ENCODE measurements around the gene DEGS2. TPM values are rescaled to one million over a fixed set of nuclear protein-coding genes. Genes with fewer than 3 reads are reported as not detected.
"Not testable (repeated sequence)": the region's sequence is repeated elsewhere in the genome, so short reads cannot be mapped to it uniquely, and the experiment has no call there.

DEGS2 gene
- total RNA-seq (under 1 TPM in 4 of 10 donors, not detected in 6; 0.04 to 0.20 (median 0.10) TPM), polyA plus RNA-seq (under 1 TPM in 1 of 2 donors, not detected in 1; 0.10 TPM)
- long read RNA-seq, donor 1: 0 reads
- long read RNA-seq, donor 2: 0 reads
- long read RNA-seq, donor 3: 0 reads

DNA sequence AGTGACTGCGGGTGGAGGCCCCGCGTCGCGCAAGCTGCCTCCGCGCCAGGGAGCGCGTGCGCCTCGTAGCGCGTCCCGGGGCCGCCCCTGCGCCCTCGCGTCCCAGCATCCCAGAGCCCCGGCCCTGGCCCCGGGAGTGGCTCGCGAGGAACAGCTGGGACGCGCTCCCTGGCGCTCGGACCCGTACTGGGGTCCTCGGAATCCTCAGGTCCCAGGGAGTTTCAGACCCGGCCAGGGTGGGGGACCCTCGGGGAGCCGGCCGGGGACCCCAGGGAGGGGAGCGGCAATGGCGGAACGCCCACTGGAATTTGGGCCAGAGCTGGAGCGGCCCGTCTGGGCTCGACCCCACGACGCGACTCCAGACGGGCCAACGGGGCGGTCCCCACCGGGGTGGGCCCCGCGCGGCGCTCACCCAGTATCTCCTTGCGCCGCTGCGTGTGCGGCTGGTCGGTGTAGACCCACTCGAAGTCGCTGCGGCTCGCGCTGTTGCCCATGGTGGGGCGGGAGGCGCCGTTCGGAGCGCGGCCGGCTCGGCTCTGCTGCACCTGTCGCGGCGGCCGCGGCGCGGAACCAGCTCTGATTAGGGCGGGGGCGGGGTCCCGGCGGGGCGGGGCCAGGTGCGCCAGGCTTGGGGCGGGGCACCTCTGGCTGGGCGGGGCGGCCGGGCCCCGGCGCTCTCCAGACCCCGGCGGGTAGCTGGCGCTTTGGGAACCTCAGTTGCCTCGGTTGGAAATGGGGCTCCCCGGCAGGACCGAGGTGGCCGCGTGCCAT is at the start of gene DEGS2:
Gene DEGS2, minus strand, starts transcription at position 552 of the 771 bp plus-strand sequence. Its CDS starts 58 bp downstream, at position 494.
- DNase-seq (no peak), ATAC-seq (peak in 4 of 8 donors; percentile 17 to 55 (median 27))
- Histone ChIP-seq H3K4me1 (peaks cover 0 to 16% (median 14%) of the 10 kb centered on the region in 9 donors), H3K4me3 (peak within 1 kb of the TSS; percentile 21 to 51 (median 40)), H3K36me3 (no peaks in the 10 kb centered on the region), H3K27ac (no peak within 1 kb of the TSS), H3K9me3 (peaks cover 0 to 10% (median 6%) of the 10 kb centered on the region in 11 donors), H3K27me3 (peaks cover 10 to 51% (median 47%) of the 10 kb centered on the region in 7 donors)
- 1% methylated on average over 85 to 94 of the region's 94 CpGs for WGBS, 2 donors
- no peak for TF ChIP-seq CTCF (IDR thresholded peaks at IDR 0.05)
- intact Hi-C loops (cut with DNase I): no loop called here

GRCh38 chr14:100208136-100208535 is 48.7 kb upstream of the DEGS2 start:
- H3K27me3 ChIP-seq; H3K4me1 ChIP-seq; H3K36me3 ChIP-seq; DNase-seq; ATAC-seq; H3K27ac ChIP-seq; H3K9me3 ChIP-seq; H3K4me3 ChIP-seq; intact Hi-C loops (cut with DNase I): not testable (repeated sequence)
- 95 to 97% methylated on average over 33 of the region's 33 CpGs for WGBS, 2 donors

DNA sequence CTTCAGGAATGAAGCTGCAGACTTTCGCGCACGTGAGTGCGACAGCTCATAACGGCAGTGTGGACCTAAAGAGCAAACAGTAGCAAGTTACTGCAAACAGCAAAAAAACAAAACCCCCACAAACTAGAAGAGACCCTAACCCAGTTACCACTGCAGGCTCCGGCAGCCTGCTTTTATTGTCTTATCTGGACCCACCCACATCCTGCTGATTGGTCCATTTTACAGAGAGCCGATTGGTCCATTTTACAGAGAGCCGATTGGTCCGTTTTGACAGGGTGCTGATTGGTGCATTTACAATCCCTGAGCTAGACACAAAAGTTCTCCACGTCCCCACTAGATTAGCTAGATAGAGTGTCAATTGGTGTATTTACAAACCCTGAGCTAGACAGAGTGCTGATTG is 48.1 kb upstream of the DEGS2 start:
- H3K9me3 ChIP-seq; H3K4me3 ChIP-seq; DNase-seq; H3K4me1 ChIP-seq; ATAC-seq; H3K27ac ChIP-seq; H3K27me3 ChIP-seq; intact Hi-C loops (cut with DNase I); H3K36me3 ChIP-seq: not testable (repeated sequence)
- 93 to 94% methylated on average over 10 of the region's 10 CpGs for WGBS, 2 donors

GRCh38 chr14:100204835-100205167 is 45.4 kb upstream of the DEGS2 start:
- DNase-seq; H3K9me3 ChIP-seq; H3K36me3 ChIP-seq; H3K27ac ChIP-seq; H3K27me3 ChIP-seq; H3K4me3 ChIP-seq; intact Hi-C loops (cut with DNase I); H3K4me1 ChIP-seq; ATAC-seq: not testable (repeated sequence)
- WGBS, 2 donors: 94% methylated on average over 7 of the region's 7 CpGs

DNA sequence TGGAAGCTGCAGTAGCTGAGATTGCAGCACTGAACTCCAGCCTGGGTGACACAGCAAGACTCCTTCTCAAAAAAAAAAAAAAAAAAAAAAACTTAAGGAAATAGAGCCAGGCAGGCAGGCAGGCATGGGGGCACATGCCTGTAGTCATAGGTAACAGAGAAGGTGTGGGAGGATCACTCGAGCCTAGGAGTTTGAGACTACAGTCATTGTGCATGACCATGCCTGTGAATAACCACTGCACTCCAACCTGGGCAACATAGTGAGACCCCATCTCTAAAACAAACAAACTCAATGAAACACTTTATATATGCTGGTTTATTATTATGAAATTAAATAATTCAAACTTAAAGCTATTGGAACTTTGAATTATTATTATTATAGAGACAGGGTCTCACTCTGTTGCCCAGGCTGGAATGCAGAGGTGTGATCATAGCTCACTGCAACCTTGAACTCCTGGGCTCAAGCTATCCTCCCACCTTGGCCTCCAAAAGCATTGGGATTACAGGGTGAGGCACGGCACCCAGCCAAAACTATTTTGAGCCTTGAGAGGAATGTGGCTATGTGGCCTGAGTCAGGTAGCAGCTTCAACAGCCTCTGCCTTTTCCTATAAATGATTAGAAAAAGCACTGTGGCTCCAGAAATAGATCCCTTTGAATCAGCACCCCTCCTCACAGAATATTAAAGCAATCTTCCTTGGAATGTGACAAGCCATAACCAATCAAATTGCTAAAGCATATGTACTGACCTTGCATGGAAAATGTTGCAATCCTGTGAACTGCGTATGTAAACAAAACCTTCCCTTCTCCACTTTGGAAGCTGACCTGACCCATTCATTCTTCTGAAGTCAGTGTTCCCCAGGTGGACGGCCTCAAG is 44.8 kb upstream of the DEGS2 start:
- TF ChIP-seq CTCF (IDR thresholded peaks at IDR 0.05): no peak
- Histone ChIP-seq H3K36me3 (no peaks in the 10 kb centered on the region), H3K9me3 (no peaks in the 10 kb centered on the region), H3K4me1 (no peaks in the 10 kb centered on the region), H3K27me3 (no peaks in the 10 kb centered on the region), H3K27ac (no peak overlapping the region), H3K4me3 (no peak overlapping the region)
- DNase-seq (no peak), ATAC-seq (no peak)
- intact Hi-C loops (cut with DNase I): no loop called here
- WGBS, 2 donors: 71 to 73% methylated on average over 4 of the region's 4 CpGs
